HEK293 (cell line): Measurements from ENCODE around the gene UTP14A.
"Not testable (repeated sequence)": the region's sequence is repeated elsewhere in the genome, so short reads cannot be mapped to it uniquely, and the experiment has no call there.

Experiments
- CTCF ChIA-PET: fragments of 350-600 bp; formaldehyde crosslinking; extraction: SDS; loops from one replicate; lab custom pipeline; 2021; ENCODE audit warnings: antibody characterized with exemption; lab: Yijun Ruan, JAX
- POLR2A ChIA-PET: fragments of 300-600 bp; formaldehyde crosslinking; extraction: SDS; loops from one replicate; lab custom pipeline; 2020; ENCODE audit warnings: antibody characterized with exemption, inconsistent platforms; lab: Yijun Ruan, JAX
- H3K27ac ChIP-seq: fragments of 200-500 bp; sonication (Bioruptor generic); 2 replicates; pipeline ENCODE4 v1.5.1; 2014; ENCODE audit warnings: low read depth, low read length, control low read depth, inconsistent platforms; ENCODE audit errors: extremely low read depth
- H3K36me3 ChIP-seq, 2 experiments: fragments of 200-500 bp in 1 of 2; sonication (Bioruptor generic) in 1 of 2; 1 replicate in 1 of 2; 2 replicates in 1 of 2; pipeline ENCODE4 v1.5.1; 2014 to 2017; ENCODE audit warnings: inconsistent platforms in 2 of 2, low read length in 2 of 2; ENCODE audit not compliant: control insufficient read depth in 2 of 2, insufficient read depth in 1 of 2
- H3K4me1 ChIP-seq: fragments of 200-500 bp; sonication (Bioruptor generic); 2 replicates; pipeline ENCODE4 v1.5.1; 2014; ENCODE audit warnings: mild to moderate bottlenecking, low read length, inconsistent platforms; ENCODE audit not compliant: control insufficient read depth, insufficient read depth
- H3K4me3 ChIP-seq: 2 replicates; pipeline ENCODE4 v1.5.1; 2011; ENCODE audit warnings: low read depth, mild to moderate bottlenecking, control low read depth, low read length, moderate library complexity
- H3K9me3 ChIP-seq: fragments of 200-500 bp; sonication (Bioruptor generic); 2 replicates; pipeline ENCODE4 v1.5.1; 2014; ENCODE audit warnings: low read depth, low read length, inconsistent platforms; ENCODE audit not compliant: control insufficient read depth, insufficient read depth
- BCL11B ChIP-seq: fragments of 450-650 bp; formaldehyde crosslinking; IDR thresholded peaks from 2 replicates; pipeline ENCODE4 v1.5.1; 2016; ENCODE audit warnings: low read depth, missing biosample characterization, missing genetic modification characterization
- GFI1B ChIP-seq: fragments of 450-650 bp; formaldehyde crosslinking; IDR thresholded peaks from 2 replicates; pipeline ENCODE4 v1.5.1; 2016; ENCODE audit warnings: missing biosample characterization, missing genetic modification characterization
- HOXD13 ChIP-seq: sonication (generic); formaldehyde crosslinking; IDR thresholded peaks from 2 replicates; pipeline ENCODE4 v1.8.0; 2022; ENCODE audit warnings: missing genetic modification reagents, borderline replicate concordance
- KLF1 ChIP-seq: fragments of 450-650 bp; formaldehyde crosslinking; IDR thresholded peaks from 2 replicates; pipeline ENCODE4 v1.5.1; 2016; ENCODE audit warnings: missing biosample characterization, missing genetic modification characterization
- PRDM4 ChIP-seq: fragments of 450-650 bp; formaldehyde crosslinking; IDR thresholded peaks from 2 replicates; pipeline ENCODE4 v1.5.1; 2017; ENCODE audit warnings: missing biosample characterization, missing genetic modification characterization
- SP7 ChIP-seq: fragments of 450-650 bp; formaldehyde crosslinking; IDR thresholded peaks from 2 replicates; pipeline ENCODE4 v1.5.1; 2016; ENCODE audit warnings: missing biosample characterization, missing genetic modification characterization
- ZBTB1 ChIP-seq: fragments of 450-650 bp; formaldehyde crosslinking; IDR thresholded peaks from 2 replicates; pipeline ENCODE4 v1.5.1; 2016; ENCODE audit warnings: missing biosample characterization, missing genetic modification characterization
- ZBTB20 ChIP-seq: fragments of 450-650 bp; formaldehyde crosslinking; IDR thresholded peaks from 2 replicates; pipeline ENCODE4 v1.5.1; 2016; ENCODE audit warnings: missing biosample characterization, missing genetic modification characterization
- ZBTB7A ChIP-seq: fragments of 450-650 bp; formaldehyde crosslinking; IDR thresholded peaks from 2 replicates; pipeline ENCODE4 v1.5.1; 2016; ENCODE audit warnings: low read depth, missing biosample characterization, missing genetic modification characterization
- ZFP37 ChIP-seq: fragments of 450-650 bp; formaldehyde crosslinking; IDR thresholded peaks from 2 replicates; pipeline ENCODE4 v1.5.1; 2016; ENCODE audit warnings: missing biosample characterization, missing genetic modification characterization
- ZNF146 ChIP-seq: fragments of 450-650 bp; formaldehyde crosslinking; IDR thresholded peaks from 2 replicates; pipeline ENCODE4 v1.5.1; 2016; ENCODE audit warnings: missing biosample characterization, missing genetic modification characterization
- ZNF169 ChIP-seq: fragments of 450-650 bp; formaldehyde crosslinking; IDR thresholded peaks from 2 replicates; pipeline ENCODE4 v1.5.1; 2016; ENCODE audit warnings: missing biosample characterization, missing genetic modification characterization
- ZNF292 ChIP-seq: fragments of 450-650 bp; formaldehyde crosslinking; IDR thresholded peaks from 2 replicates; pipeline ENCODE4 v1.5.1; 2016; ENCODE audit warnings: low read depth, missing biosample characterization, missing genetic modification characterization, borderline replicate concordance
- ZNF302 ChIP-seq: fragments of 450-650 bp; formaldehyde crosslinking; IDR thresholded peaks from 2 replicates; pipeline ENCODE4 v1.5.1; 2016; ENCODE audit warnings: missing biosample characterization, missing genetic modification characterization, low read depth
- ZNF324 ChIP-seq: fragments of 450-650 bp; formaldehyde crosslinking; IDR thresholded peaks from 2 replicates; pipeline ENCODE4 v1.5.1; 2016; ENCODE audit warnings: missing biosample characterization, missing genetic modification characterization
- ZNF335 ChIP-seq: fragments of 450-650 bp; formaldehyde crosslinking; conservative IDR thresholded peaks from 2 replicates; pipeline ENCODE4 v1.5.1; 2016; ENCODE audit warnings: missing biosample characterization, missing genetic modification characterization
- ZNF362 ChIP-seq: fragments of 450-650 bp; formaldehyde crosslinking; IDR thresholded peaks from 2 replicates; pipeline ENCODE4 v1.5.1; 2016; ENCODE audit warnings: missing biosample characterization, missing genetic modification characterization
- ZNF366 ChIP-seq: fragments of 450-650 bp; formaldehyde crosslinking; conservative IDR thresholded peaks from 2 replicates; pipeline ENCODE4 v1.5.1; 2016; ENCODE audit warnings: missing biosample characterization, missing genetic modification characterization
- ZNF558 ChIP-seq: fragments of 450-650 bp; formaldehyde crosslinking; IDR thresholded peaks from 2 replicates; pipeline ENCODE4 v1.5.1; 2016; ENCODE audit warnings: missing biosample characterization, missing genetic modification characterization
- ZNF76 ChIP-seq: fragments of 450-650 bp; formaldehyde crosslinking; IDR thresholded peaks from 2 replicates; pipeline ENCODE4; 2016; ENCODE audit warnings: low read depth, missing biosample characterization, missing genetic modification characterization, borderline replicate concordance
- ZNF785 ChIP-seq: fragments of 450-650 bp; formaldehyde crosslinking; IDR thresholded peaks from 2 replicates; pipeline ENCODE4 v1.5.1; 2016; ENCODE audit warnings: missing biosample characterization, missing genetic modification characterization
- TF ChIP-seq, protein P1 (sequence below): fragments of 450-650 bp; formaldehyde crosslinking; IDR thresholded peaks from 2 replicates; pipeline ENCODE4 v1.5.1; 2017; ENCODE audit warnings: missing biosample characterization, missing genetic modification characterization
- TF ChIP-seq, protein P2 (sequence below): fragments of 450-650 bp; formaldehyde crosslinking; IDR thresholded peaks from 2 replicates; pipeline ENCODE4 v1.5.1; 2016; ENCODE audit warnings: missing biosample characterization, missing genetic modification characterization

The UTP14A gene

GRCh38 chrX:129905787-129906580 is at the start of gene UTP14A (continued):
- no peak for TF ChIP-seq GFI1B (tag by site-specific recombination)
- peak; percentile 81 for TF ChIP-seq ZNF335 (tag by site-specific recombination)
- no peak; the same call in 1 of the 2 replicates for TF ChIP-seq ZNF324 (tag by site-specific recombination)
- TF ChIP-seq ZNF302 (tag by site-specific recombination): no peak

DNA sequence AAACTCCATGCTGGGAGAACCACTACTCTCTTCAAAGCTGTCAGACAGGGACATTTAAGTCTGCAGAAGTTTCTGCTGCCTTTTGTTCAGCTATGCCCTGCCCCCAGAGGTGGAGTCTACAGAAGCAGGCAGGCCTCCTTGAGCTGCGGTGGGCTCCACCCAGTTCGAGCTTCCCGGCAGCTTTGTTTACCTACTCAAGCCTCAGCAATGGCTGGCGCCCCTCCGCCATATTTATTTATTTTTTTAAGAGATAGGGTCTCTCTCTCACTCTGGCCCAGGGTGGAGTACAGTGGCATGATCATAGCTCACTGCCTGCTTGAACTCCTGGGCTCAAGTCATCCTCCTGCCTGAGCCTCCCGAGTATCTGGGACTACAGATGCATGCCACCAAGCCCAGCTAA is 46.8 kb upstream of the UTP14A start:
- H3K36me3 ChIP-seq, H3K4me1 ChIP-seq, H3K9me3 ChIP-seq, H3K27ac ChIP-seq, H3K4me3 ChIP-seq, CTCF ChIA-PET, POLR2A ChIA-PET: not testable (repeated sequence)
- peak; percentile 50 for TF ChIP-seq KLF1

DNA sequence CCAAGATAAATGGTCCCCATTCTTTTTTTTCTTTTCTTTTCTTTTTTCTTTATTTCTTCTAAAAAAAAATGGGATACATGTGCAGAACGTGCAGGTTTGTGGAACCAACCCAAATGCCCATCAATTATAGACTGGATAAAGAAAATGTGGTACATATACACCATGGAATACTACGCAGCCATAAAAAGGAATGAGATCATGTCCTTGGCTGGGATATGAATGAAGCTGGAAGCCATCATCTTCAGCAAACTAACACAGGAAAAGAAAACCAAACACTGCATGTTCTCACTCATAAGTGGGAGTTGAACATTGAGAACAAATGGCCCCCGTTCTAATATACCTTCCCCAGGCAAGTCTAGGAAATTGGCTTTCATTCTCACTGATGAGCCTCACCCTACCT is 39.6 kb upstream of the UTP14A start:
- H3K9me3 ChIP-seq, H3K4me3 ChIP-seq, CTCF ChIA-PET, H3K4me1 ChIP-seq, H3K36me3 ChIP-seq, POLR2A ChIA-PET, H3K27ac ChIP-seq: not testable (repeated sequence)
- peak; percentile 66; the same call in 1 of the 2 replicates for TF ChIP-seq ZNF146 (tag by site-specific recombination)

GRCh38 chrX:129872524-129872923 is 33.4 kb upstream of the UTP14A start:
- Histone ChIP-seq H3K27ac (no peak overlapping the region), H3K9me3 (no peaks in the 10 kb centered on the region; the same call in 1 of the 2 replicates), H3K36me3 (no peaks in the 10 kb centered on the region), H3K4me3 (no peak overlapping the region), H3K4me1 (no peaks in the 10 kb centered on the region)
- CTCF ChIA-PET: no interaction called here
- POLR2A ChIA-PET: no interaction called here
- TF ChIP-seq ZFP37: no peak
- TF ChIP-seq ZNF169: no peak
- TF ChIP-seq, protein P1, sequence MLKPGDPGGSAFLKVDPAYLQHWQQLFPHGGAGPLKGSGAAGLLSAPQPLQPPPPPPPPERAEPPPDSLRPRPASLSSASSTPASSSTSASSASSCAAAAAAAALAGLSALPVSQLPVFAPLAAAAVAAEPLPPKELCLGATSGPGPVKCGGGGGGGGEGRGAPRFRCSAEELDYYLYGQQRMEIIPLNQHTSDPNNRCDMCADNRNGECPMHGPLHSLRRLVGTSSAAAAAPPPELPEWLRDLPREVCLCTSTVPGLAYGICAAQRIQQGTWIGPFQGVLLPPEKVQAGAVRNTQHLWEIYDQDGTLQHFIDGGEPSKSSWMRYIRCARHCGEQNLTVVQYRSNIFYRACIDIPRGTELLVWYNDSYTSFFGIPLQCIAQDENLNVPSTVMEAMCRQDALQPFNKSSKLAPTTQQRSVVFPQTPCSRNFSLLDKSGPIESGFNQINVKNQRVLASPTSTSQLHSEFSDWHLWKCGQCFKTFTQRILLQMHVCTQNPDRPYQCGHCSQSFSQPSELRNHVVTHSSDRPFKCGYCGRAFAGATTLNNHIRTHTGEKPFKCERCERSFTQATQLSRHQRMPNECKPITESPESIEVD (tag by site-specific recombination): no peak
- no peak for TF ChIP-seq HOXD13
- no peak for TF ChIP-seq ZNF292 (tag by site-specific recombination)
- no peak for TF ChIP-seq ZNF76 (tag by site-specific recombination)
- TF ChIP-seq ZBTB20: no peak
- no peak for TF ChIP-seq BCL11B
- no peak for TF ChIP-seq ZNF785 (tag by site-specific recombination)
- no peak for TF ChIP-seq SP7 (tag by site-specific recombination)
- TF ChIP-seq ZNF362 (tag by site-specific recombination): no peak
- no peak for TF ChIP-seq ZBTB7A (tag by site-specific recombination)
- TF ChIP-seq, protein P2, sequence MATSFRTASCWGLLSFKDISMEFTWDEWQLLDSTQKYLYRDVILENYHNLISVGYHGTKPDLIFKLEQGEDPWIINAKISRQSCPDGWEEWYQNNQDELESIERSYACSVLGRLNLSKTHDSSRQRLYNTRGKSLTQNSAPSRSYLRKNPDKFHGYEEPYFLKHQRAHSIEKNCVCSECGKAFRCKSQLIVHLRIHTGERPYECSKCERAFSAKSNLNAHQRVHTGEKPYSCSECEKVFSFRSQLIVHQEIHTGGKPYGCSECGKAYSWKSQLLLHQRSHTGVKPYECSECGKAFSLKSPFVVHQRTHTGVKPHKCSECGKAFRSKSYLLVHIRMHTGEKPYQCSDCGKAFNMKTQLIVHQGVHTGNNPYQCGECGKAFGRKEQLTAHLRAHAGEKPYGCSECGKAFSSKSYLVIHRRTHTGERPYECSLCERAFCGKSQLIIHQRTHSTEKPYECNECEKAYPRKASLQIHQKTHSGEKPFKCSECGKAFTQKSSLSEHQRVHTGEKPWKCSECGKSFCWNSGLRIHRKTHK (tag by site-specific recombination): no peak
- TF ChIP-seq ZBTB1 (tag by site-specific recombination): no peak
- no peak for TF ChIP-seq ZNF366 (tag by site-specific recombination)
- no peak for TF ChIP-seq ZNF558
- TF ChIP-seq PRDM4 (tag by site-specific recombination): no peak
